Measurements from ENCODE around the gene NIPBL.

GRCh38 chr5:37075399-37075950 is 198.9 kb downstream of the NIPBL start:
- no peak for TF ChIP-seq CTCF (conservative IDR thresholded peaks at IDR 0.05)
- no peak for TF ChIP-seq EZH2 (IDR thresholded peaks at IDR 0.05; ENCODE audit: low read depth)
